Keratinocyte (primary cell): ENCODE data around the gene JAM2. TPM values are rescaled to one million over a fixed set of nuclear protein-coding genes. Genes with fewer than 3 reads are reported as not detected.

Experiments
- DNase-seq: peaks from one replicate; pipeline ENCODE4 v3.0.0-alpha.2; 2011; ENCODE audit warnings: low read depth, missing footprints, low spot score
- FAIRE-seq: peaks from 2 replicates; lab custom pipeline; 2011; peaks lifted over from hg19 to GRCh38; lab: Jason Lieb, UNC
- H2AFZ ChIP-seq: 2 replicates; pipeline ENCODE4 v1.6.0; 2012; ENCODE audit warnings: low read length, control low read depth, inconsistent platforms; ENCODE audit not compliant: control insufficient read depth
- H3K27ac ChIP-seq: 2 replicates; pipeline ENCODE4 v1.5.1; 2011; ENCODE audit warnings: low read length; ENCODE audit not compliant: control insufficient read depth, insufficient read depth
- H3K27me3 ChIP-seq: 3 replicates; pipeline ENCODE4 v1.6.0; 2011; ENCODE audit warnings: low read length; ENCODE audit not compliant: control insufficient read depth, insufficient read depth; ENCODE audit errors: extremely low read depth
- H3K36me3 ChIP-seq, 2 experiments: 2 replicates in 1 of 2; 3 replicates in 1 of 2; pipeline ENCODE4 v1.5.1; 2011; ENCODE audit warnings: low read length in 2 of 2, mild to moderate bottlenecking in 1 of 2; ENCODE audit not compliant: control insufficient read depth in 2 of 2, insufficient read depth in 2 of 2; ENCODE audit errors: extremely low read depth in 1 of 2
- H3K4me1 ChIP-seq: 3 replicates; pipeline ENCODE4 v1.5.1; 2011; ENCODE audit warnings: low read length; ENCODE audit not compliant: control insufficient read depth, insufficient read depth; ENCODE audit errors: extremely low read depth
- H3K4me2 ChIP-seq: 3 replicates; pipeline ENCODE4 v1.6.0; 2011; ENCODE audit warnings: low read depth, low read length; ENCODE audit not compliant: control insufficient read depth, insufficient read depth; ENCODE audit errors: extremely low read depth
- H3K4me3 ChIP-seq, 3 experiments: fragments of 200-600 bp in 1 of 3; sonication (generic) in 1 of 3; 2 replicates in 2 of 3; 3 replicates in 1 of 3; pipeline ENCODE4 v1.5.1; 2011 to 2016; ENCODE audit warnings: low read length in 3 of 3, mild to moderate bottlenecking in 3 of 3, control low read depth in 2 of 3, inconsistent platforms in 1 of 3, low read depth in 1 of 3, mixed read lengths in 1 of 3, mixed run types in 1 of 3, moderate library complexity in 1 of 3; ENCODE audit not compliant: control insufficient read depth in 2 of 3, insufficient read depth in 2 of 3; ENCODE audit errors: extremely low read depth in 1 of 3
- H3K79me2 ChIP-seq: 2 replicates; pipeline ENCODE4 v1.6.0; 2012; ENCODE audit warnings: low read length; ENCODE audit not compliant: control insufficient read depth, insufficient read depth
- H3K9ac ChIP-seq: 3 replicates; pipeline ENCODE4 v1.6.0; 2011; ENCODE audit warnings: low read length; ENCODE audit not compliant: control insufficient read depth, insufficient read depth; ENCODE audit errors: extremely low read depth
- H3K9me1 ChIP-seq: 3 replicates; pipeline ENCODE4 v1.6.0; 2011; ENCODE audit warnings: low read length; ENCODE audit not compliant: control insufficient read depth, insufficient read depth; ENCODE audit errors: extremely low read depth
- H3K9me3 ChIP-seq: 2 replicates; pipeline ENCODE4 v1.5.1; 2012; ENCODE audit warnings: low read depth, low read length; ENCODE audit not compliant: control insufficient read depth
- H4K20me1 ChIP-seq: 3 replicates; pipeline ENCODE4 v1.6.0; 2011; ENCODE audit warnings: low read length; ENCODE audit not compliant: control insufficient read depth, insufficient read depth; ENCODE audit errors: extremely low read depth
- EZH2 ChIP-seq: IDR thresholded peaks from one replicate; pipeline ENCODE4 v1.6.1; 2012; ENCODE audit warnings: inconsistent platforms, mild to moderate bottlenecking, low read length, moderate library complexity
- dilution Hi-C: fragments of 300-500 bp; cut with MboI; formaldehyde crosslinking; loops from one replicate; pipeline ENCODE4 v1.7.0; 2020; ENCODE audit warnings: low sequenced_read_pairs; ENCODE audit not compliant: extremely low pct_ligation_motif_present
- polyA plus RNA-seq, 5 experiments: library from polyadenylated mRNA; depleted of rRNA in 3 of 5; stranded (reverse) in 3 of 5; stranded (forward) in 1 of 5; unstranded in 1 of 5; fragments of >200 nt; gene quantifications; 1 replicate in 1 of 5; 2 replicates in 3 of 5; 3 replicates in 1 of 5; pipeline versions ENCODE4 v1.2.1 to v1.2.3, GENCODE V29; 2011 to 2012; ENCODE audit warnings: missing spikeins in 2 of 5, low read depth in 1 of 5, low replicate concordance in 1 of 5
- TF ChIP-seq, protein P1 (sequence below), 3 experiments: IDR thresholded peaks in 1 of 3; conservative IDR thresholded peaks in 1 of 3; optimal IDR thresholded peaks in 1 of 3; 2 replicates in 2 of 3; 3 replicates in 1 of 3; pipeline versions ENCODE3 to v1.5.1; 2011; ENCODE audit warnings: low read length in 3 of 3, mild to moderate bottlenecking in 3 of 3, moderate library complexity in 2 of 3, control low read depth in 1 of 3, inconsistent platforms in 1 of 3; ENCODE audit not compliant: insufficient read depth in 2 of 3; ENCODE audit errors: extremely low read depth in 1 of 3

The JAM2 gene
- polyA plus RNA-seq, 1 donor (not counting 4 experiments of a cell fraction or from before 2014, with no cell fraction given): not detected

DNA sequence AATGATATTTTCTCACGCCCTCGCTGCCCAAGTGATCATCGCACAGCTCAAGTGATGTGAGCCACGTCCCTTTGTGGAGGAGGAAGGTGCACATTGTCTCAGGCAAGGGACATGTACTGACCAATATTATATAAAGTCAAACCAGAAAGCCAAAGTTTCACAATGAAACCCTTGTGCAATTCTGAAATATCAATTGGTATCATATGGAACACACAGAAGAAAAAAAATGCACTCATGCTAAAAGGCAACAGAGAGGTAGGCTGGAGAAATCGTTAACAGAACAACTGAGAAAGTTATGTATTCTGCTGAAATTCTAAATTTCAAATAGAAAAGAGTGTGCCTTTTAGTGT lies 1.9 kb downstream of the JAM2 start:
- Histone ChIP-seq H3K79me2 (no peaks in the 10 kb centered on the region), H3K4me1 (peaks cover 4% of the 10 kb centered on the region), H3K27ac (no peak overlapping the region), H3K9me3 (no peaks in the 10 kb centered on the region), H3K9me1 (no peaks in the 10 kb centered on the region), H3K9ac (no peak overlapping the region), H3K36me3 (no peaks in the 10 kb centered on the region), H3K27me3 (peaks cover 41% of the 10 kb centered on the region), H3K4me2 (no peak overlapping the region), H2AFZ (no peak overlapping the region), H3K4me3 (no peak overlapping the region), H4K20me1 (no peaks in the 10 kb centered on the region)
- FAIRE-seq (no peak), DNase-seq (no peak)
- dilution Hi-C loops: no loop called here
- TF ChIP-seq, protein P1, sequence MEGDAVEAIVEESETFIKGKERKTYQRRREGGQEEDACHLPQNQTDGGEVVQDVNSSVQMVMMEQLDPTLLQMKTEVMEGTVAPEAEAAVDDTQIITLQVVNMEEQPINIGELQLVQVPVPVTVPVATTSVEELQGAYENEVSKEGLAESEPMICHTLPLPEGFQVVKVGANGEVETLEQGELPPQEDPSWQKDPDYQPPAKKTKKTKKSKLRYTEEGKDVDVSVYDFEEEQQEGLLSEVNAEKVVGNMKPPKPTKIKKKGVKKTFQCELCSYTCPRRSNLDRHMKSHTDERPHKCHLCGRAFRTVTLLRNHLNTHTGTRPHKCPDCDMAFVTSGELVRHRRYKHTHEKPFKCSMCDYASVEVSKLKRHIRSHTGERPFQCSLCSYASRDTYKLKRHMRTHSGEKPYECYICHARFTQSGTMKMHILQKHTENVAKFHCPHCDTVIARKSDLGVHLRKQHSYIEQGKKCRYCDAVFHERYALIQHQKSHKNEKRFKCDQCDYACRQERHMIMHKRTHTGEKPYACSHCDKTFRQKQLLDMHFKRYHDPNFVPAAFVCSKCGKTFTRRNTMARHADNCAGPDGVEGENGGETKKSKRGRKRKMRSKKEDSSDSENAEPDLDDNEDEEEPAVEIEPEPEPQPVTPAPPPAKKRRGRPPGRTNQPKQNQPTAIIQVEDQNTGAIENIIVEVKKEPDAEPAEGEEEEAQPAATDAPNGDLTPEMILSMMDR (optimal IDR thresholded peaks at IDR 0.05 in 1 of 3, IDR thresholded peaks at IDR 0.05 in 1 of 3, conservative IDR thresholded peaks at IDR 0.05 in 1 of 3; ENCODE audit: extremely low read depth in 1 of 3, insufficient read depth in 2 of 3, low read length in 3 of 3): no peak
- TF ChIP-seq EZH2: no peak

DNA sequence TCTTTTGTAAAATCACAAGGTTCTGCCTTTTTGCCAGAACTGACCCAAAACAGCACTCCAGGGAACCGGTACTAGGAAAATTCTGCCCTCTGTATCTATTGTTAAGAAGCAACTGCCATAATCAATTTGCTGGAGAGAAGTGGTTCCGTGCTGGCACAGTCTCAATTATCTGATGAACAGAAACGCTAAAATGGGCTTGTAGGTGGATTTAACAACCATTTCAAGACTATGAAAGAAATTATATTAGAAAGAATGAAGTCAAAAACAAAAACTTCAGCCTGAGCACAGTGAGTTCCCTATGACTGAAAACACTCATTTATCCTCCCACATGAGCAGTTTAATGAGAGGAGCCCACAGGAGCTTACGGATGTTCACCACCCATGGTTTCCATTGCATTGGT lies 4.4 kb downstream of the JAM2 start:
- dilution Hi-C loops: no loop called here

More for the DNA sequence above, 4.4 kb downstream of the JAM2 start:
- H3K79me2 ChIP-seq: no peaks in the 10 kb centered on the region
- DNase-seq: no peak
- H3K9ac ChIP-seq: no peak overlapping the region
- no peak for TF ChIP-seq EZH2
- TF ChIP-seq, protein P1 (optimal IDR thresholded peaks at IDR 0.05 in 1 of 3, IDR thresholded peaks at IDR 0.05 in 1 of 3, conservative IDR thresholded peaks at IDR 0.05 in 1 of 3; ENCODE audit: extremely low read depth in 1 of 3, insufficient read depth in 2 of 3, low read length in 3 of 3): no peak
- H3K27ac ChIP-seq: no peak overlapping the region
- no peak overlapping the region for H2AFZ ChIP-seq
- no peaks in the 10 kb centered on the region for H3K9me1 ChIP-seq
- no peak overlapping the region for H3K4me3 ChIP-seq
- no peak overlapping the region for H3K4me2 ChIP-seq
- no peaks in the 10 kb centered on the region for H4K20me1 ChIP-seq
- no peaks in the 10 kb centered on the region for H3K36me3 ChIP-seq
- H3K4me1 ChIP-seq: peaks cover 4% of the 10 kb centered on the region
- FAIRE-seq: no peak
- H3K27me3 ChIP-seq: peaks cover 26% of the 10 kb centered on the region
- no peaks in the 10 kb centered on the region for H3K9me3 ChIP-seq
